Measurements from ENCODE around the gene MYCBPAP.

Gene MYCBPAP

GRCh38 chr17:50578173-50578572 lies 69.9 kb downstream of the MYCBPAP start:
- no peak for DNase-seq

GRCh38 chr17:50579399-50579798 lies 71.2 kb downstream of the MYCBPAP start:
- no peak for DNase-seq

DNA sequence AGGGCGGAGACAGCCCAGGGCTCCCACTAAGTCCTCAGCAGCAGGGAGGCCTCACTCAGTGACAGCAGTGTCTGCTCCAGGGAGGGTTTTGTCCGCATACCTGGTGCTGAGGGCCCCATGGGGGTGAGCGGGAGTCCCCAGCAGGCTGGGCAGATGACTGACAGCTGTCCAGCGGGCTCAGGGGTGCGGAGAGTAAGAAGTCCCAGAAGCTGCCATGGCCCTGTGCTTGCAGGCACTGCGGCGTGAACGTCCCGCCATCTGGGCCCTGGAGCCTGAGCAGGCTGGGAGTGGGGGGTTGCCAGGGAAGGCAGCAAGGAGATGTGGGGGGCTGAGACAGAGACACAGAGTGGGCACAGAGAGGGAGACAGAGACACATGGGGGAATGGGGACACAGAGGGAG lies 72.4 kb downstream of the MYCBPAP start:
- no peak for DNase-seq

All from activated CD4-positive, alpha-beta T cell treated with anti-CD3 and anti-CD28 coated beads, Interleukin-2, amount 50 U/mL, for 16 hours (primary cell).